ENCODE results near the gene DNAH3. TPM values are rescaled to one million over a fixed set of nuclear protein-coding genes. Genes with fewer than 3 reads are reported as not detected.
A peak's percentile ranks its signal among the peaks of the same experiment; 100 is the strongest.

Gene DNAH3
- total and polyA plus RNA-seq, 2 of the 13 experiments (the other 11 are each of a cell fraction or from before 2014, with no cell fraction given), result 0.07 to 0.08 TPM

- no peak overlapping the region for H3K4me3 ChIP-seq (replicated peaks in 1 of 3; ENCODE audit: insufficient read depth in 1 of 3, low read depth in 2 of 3, low read length in 3 of 3)
- H2AFZ ChIP-seq (ENCODE audit: low read length), result no peak overlapping the region
- H4K20me1 ChIP-seq (ENCODE audit: insufficient read depth, low read length), result no peaks in the 10 kb centered on the region
- H3K9me3 ChIP-seq (ENCODE audit: low read length), result no peaks in the 10 kb centered on the region
- no peaks in the 10 kb centered on the region; a peak in 1 of 5 replicates for H3K27me3 ChIP-seq (ENCODE audit: control insufficient read depth in 1 of 2, insufficient read depth in 2 of 2, low read length in 2 of 2)
- WGBS (ENCODE audit: low lambda C conversion rate), result 88% methylated on average over 3 of the region's 3 CpGs
- in situ Hi-C loops (cut with HindIII; ENCODE audit: extremely low pct_ligation_motif_present, low pct_unique_long_range_greater_than_20kb) (no loop called here), intact Hi-C loops (cut with micrococcal nuclease; ENCODE audit: unreplicated experiment) (no loop called here)
- ChIA-PET CTCF (ENCODE audit: low intra/inter-chr PET ratio, low total read pairs) (no interaction called here), POLR2A (no interaction called here)
- ATAC-seq, result no peak
- peaks cover 59% of the 10 kb centered on the region for H3K4me1 ChIP-seq (ENCODE audit: insufficient read depth, low read length)
- no peaks in the 10 kb centered on the region; a peak in 1 of 5 replicates for H3K36me3 ChIP-seq (replicated peaks in 1 of 2; ENCODE audit: control insufficient read depth in 1 of 2, insufficient read depth in 2 of 2, low read length in 2 of 2)
- FAIRE-seq, result no peak
- H3K79me2 ChIP-seq (ENCODE audit: insufficient read depth, low read length), result peaks cover 35% of the 10 kb centered on the region
- no peak overlapping the region for H3K27ac ChIP-seq (ENCODE audit: extremely low read length, insufficient read depth, low read length)
- BruUV-seq (replicated peaks), result no TSS peak
- no peak overlapping the region for H3K9ac ChIP-seq (ENCODE audit: insufficient read depth, low read depth, low read length)
- H3K4me2 ChIP-seq (ENCODE audit: low read depth, low read length), result peak overlapping the region; percentile 2; the same call in 1 of the 2 replicates
- DNase-seq (ENCODE audit: low spot score), result peak; percentile 40
- 0 out of 2 replicates have a peak, but pooled peaks have one; percentile 33 for TF ChIP-seq ARID5B (CRISPR knock-in tag; IDR thresholded peaks at IDR 0.05)
- TF ChIP-seq PHF5A (CRISPR knock-in tag; IDR thresholded peaks at IDR 0.05; ENCODE audit: low read depth, unreplicated experiment), result no peak
- TF ChIP-seq BCLAF1 (IDR thresholded peaks at IDR 0.05), result no peak
- TF ChIP-seq ZSCAN25 (CRISPR knock-in tag; IDR thresholded peaks at IDR 0.05), result no peak
- no peak for TF ChIP-seq HDAC1 (CRISPR knock-in tag; IDR thresholded peaks at IDR 0.05)
- no peak for TF ChIP-seq RELA (CRISPR knock-in tag; IDR thresholded peaks at IDR 0.05)
- no peak for TF ChIP-seq RNF219 (CRISPR knock-in tag; IDR thresholded peaks at IDR 0.05)
- TF ChIP-seq MYNN (CRISPR knock-in tag; IDR thresholded peaks at IDR 0.05; ENCODE audit: low read depth), result no peak
- no peak for TF ChIP-seq ZNF609 (CRISPR knock-in tag; IDR thresholded peaks at IDR 0.05; ENCODE audit: borderline replicate concordance)
- peak; percentile 86 for TF ChIP-seq SOX5 (CRISPR knock-in tag; IDR thresholded peaks at IDR 0.05; ENCODE audit: borderline replicate concordance)
These were observed 246.1 kb downstream of the DNAH3 start for GRCh38 chr16:20904507-20905081.

Measured in HepG2 (cell line).